ENCODE measurements around the gene VPS33B.

The VPS33B gene

DNA sequence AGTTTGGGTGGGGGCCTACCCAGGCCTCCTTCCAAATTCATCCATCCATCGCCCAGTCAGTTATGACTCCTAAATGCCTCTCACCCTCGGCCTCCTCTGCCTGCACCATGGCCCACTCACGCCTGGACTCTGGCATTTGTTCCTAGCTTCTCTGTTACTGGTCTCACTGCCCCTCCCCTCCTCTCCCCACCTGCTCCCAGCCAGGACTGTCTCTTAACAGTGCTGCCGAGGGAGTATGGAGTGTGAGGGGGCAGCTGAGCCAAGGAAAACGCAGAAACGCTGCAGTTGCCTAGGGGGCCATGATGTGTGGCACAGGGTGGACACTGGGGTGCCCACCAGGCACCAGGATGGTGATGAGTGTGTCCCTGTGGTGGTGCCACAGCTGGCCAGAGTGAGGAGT lies 64.6 kb downstream of the VPS33B start:
- Histone ChIP-seq H3K4me2 (ENCODE audit: low read depth, low read length, poor library complexity, severe bottlenecking) (peak overlapping the region; percentile 99), H3K27me3 (ENCODE audit: insufficient read depth, low read length, poor library complexity, severe bottlenecking) (no peaks in the 10 kb centered on the region), H3K9me3 (ENCODE audit: insufficient read depth, low read depth, low read length) (no peaks in the 10 kb centered on the region), H3K36me3 (ENCODE audit: insufficient read depth, low read length) (peaks cover 36% of the 10 kb centered on the region; the same call in 1 of the 2 replicates), H4K20me1 (ENCODE audit: insufficient read depth, low read length, poor library complexity, severe bottlenecking) (peaks cover 8% of the 10 kb centered on the region), H3K79me2 (ENCODE audit: insufficient read depth, low read length) (peaks cover 39% of the 10 kb centered on the region), H3K9ac (ENCODE audit: low read depth, low read length, poor library complexity, severe bottlenecking) (no peak overlapping the region), H3K4me1 (ENCODE audit: insufficient read depth, low read length, poor library complexity, severe bottlenecking) (peaks cover 14% of the 10 kb centered on the region), H3F3A (ENCODE audit: low read depth) (no peaks in the 10 kb centered on the region), H3K9me2 (replicated peaks; ENCODE audit: low read depth, low read length) (no peaks in the 10 kb centered on the region), H3K4me3 (ENCODE audit: low read length, poor library complexity, severe bottlenecking) (no peak overlapping the region), H2AFZ (ENCODE audit: low read length) (no peak overlapping the region)
- TF ChIP-seq, protein P1, sequence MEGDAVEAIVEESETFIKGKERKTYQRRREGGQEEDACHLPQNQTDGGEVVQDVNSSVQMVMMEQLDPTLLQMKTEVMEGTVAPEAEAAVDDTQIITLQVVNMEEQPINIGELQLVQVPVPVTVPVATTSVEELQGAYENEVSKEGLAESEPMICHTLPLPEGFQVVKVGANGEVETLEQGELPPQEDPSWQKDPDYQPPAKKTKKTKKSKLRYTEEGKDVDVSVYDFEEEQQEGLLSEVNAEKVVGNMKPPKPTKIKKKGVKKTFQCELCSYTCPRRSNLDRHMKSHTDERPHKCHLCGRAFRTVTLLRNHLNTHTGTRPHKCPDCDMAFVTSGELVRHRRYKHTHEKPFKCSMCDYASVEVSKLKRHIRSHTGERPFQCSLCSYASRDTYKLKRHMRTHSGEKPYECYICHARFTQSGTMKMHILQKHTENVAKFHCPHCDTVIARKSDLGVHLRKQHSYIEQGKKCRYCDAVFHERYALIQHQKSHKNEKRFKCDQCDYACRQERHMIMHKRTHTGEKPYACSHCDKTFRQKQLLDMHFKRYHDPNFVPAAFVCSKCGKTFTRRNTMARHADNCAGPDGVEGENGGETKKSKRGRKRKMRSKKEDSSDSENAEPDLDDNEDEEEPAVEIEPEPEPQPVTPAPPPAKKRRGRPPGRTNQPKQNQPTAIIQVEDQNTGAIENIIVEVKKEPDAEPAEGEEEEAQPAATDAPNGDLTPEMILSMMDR (conservative IDR thresholded peaks at IDR 0.05; ENCODE audit: low read length), result no peak
- no peak for TF ChIP-seq EZH2phosphoT487 (IDR thresholded peaks at IDR 0.05; ENCODE audit: borderline replicate concordance)

DNA sequence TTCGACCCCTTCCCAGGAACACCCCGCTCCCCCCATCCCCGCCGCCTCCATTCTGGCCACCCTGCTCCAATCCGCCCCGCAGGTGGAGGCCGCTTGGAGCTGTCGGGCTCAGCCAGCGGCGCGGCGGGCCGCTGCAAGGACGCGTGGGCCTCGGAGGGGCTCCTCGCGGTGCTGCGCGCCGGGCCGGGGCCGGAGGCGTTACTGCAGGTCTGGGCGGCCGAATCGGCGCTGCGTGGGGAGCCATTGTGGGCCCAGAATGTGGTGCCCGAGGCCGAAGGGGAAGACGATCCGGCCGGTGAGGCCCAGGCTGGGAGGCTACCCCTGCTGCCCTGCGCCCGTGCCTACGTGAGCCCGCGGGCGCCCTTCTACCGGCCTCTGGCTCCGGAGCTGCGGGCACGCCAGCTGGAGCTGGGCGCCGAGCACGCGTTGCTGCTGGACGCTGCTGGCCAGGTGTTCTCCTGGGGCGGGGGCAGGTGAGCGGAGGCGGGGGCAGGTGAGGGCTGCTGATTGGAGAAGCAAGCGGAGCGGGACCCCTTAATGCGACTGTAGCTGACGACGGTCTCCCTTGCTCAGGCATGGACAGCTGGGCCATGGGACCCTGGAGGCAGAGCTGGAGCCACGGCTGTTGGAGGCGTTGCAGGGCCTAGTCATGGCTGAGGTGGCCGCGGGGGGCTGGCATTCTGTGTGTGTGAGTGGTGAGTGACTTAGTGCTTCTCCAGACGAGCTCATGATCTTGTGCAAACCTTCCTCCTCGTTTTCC lies 65.2 kb downstream of the VPS33B start:
- Histone ChIP-seq H3K79me2 (ENCODE audit: insufficient read depth, low read length) (peaks cover 39% of the 10 kb centered on the region), H3K9me2 (replicated peaks; ENCODE audit: low read depth, low read length) (no peaks in the 10 kb centered on the region), H3K4me2 (ENCODE audit: low read depth, low read length, poor library complexity, severe bottlenecking) (peak overlapping the region; percentile 99), H3K9me3 (ENCODE audit: insufficient read depth, low read depth, low read length) (no peaks in the 10 kb centered on the region), H3K9ac (ENCODE audit: low read depth, low read length, poor library complexity, severe bottlenecking) (no peak overlapping the region), H3K4me1 (ENCODE audit: insufficient read depth, low read length, poor library complexity, severe bottlenecking) (peaks cover 14% of the 10 kb centered on the region), H3F3A (ENCODE audit: low read depth) (no peaks in the 10 kb centered on the region), H3K27me3 (ENCODE audit: insufficient read depth, low read length, poor library complexity, severe bottlenecking) (no peaks in the 10 kb centered on the region), H3K4me3 (ENCODE audit: low read length, poor library complexity, severe bottlenecking) (peak overlapping the region; percentile 95), H2AFZ (ENCODE audit: low read length) (no peak overlapping the region), H3K36me3 (ENCODE audit: insufficient read depth, low read length) (peaks cover 40% of the 10 kb centered on the region; the same call in 1 of the 2 replicates), H4K20me1 (ENCODE audit: insufficient read depth, low read length, poor library complexity, severe bottlenecking) (peaks cover 8% of the 10 kb centered on the region)
- TF ChIP-seq, protein P1 (conservative IDR thresholded peaks at IDR 0.05; ENCODE audit: low read length), result no peak
- TF ChIP-seq EZH2phosphoT487 (IDR thresholded peaks at IDR 0.05; ENCODE audit: borderline replicate concordance), result no peak

DNA sequence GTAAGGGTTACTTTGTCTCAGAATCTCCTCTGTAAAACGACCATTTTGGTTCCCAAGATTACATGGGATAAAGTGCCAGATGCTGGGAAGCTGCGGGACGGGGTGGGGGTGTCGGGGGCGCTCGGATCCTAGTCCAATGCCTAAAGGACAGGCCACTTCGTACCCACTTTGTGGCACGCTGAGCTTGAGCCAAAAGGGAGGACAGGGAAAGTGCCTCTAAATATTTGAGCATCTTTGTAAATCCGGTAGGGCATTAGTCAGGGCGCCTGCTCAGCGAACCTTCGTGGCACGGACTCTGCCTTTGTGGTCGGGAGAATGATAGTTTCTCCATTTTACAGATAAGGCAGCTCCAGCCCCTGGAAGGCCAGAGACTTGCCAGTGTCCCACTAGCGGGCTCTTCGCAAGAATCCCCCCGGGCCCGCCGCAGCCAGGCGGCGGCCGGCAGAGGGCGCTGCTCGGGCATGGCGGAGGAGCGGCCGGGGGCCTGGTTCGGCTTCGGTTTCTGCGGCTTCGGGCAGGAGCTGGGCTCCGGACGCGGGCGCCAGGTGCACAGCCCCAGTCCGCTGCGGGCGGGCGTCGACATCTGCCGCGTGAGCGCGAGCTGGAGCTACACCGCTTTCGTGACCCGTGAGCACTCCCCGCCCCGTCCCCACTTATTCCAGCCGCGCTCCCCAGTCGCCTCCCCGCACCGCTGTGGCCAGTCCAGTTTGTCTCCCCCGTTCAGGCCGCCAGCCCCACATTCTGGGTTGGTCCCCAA lies 65.9 kb downstream of the VPS33B start:
- H3K9ac ChIP-seq (ENCODE audit: low read depth, low read length, poor library complexity, severe bottlenecking), result peak overlapping the region; percentile 99
- H3K4me1 ChIP-seq (ENCODE audit: insufficient read depth, low read length, poor library complexity, severe bottlenecking), result peaks cover 14% of the 10 kb centered on the region
- H3K9me3 ChIP-seq (ENCODE audit: insufficient read depth, low read depth, low read length), result no peaks in the 10 kb centered on the region
- H2AFZ ChIP-seq (ENCODE audit: low read length), result no peak overlapping the region
- H3K4me3 ChIP-seq (ENCODE audit: low read length, poor library complexity, severe bottlenecking), result peak overlapping the region; percentile 95
- no peak for TF ChIP-seq EZH2phosphoT487 (IDR thresholded peaks at IDR 0.05; ENCODE audit: borderline replicate concordance)
- TF ChIP-seq, protein P1 (conservative IDR thresholded peaks at IDR 0.05; ENCODE audit: low read length), result 0 out of 2 replicates have a peak, but pooled peaks have one; percentile 11
- peaks cover 40% of the 10 kb centered on the region; the same call in 1 of the 2 replicates for H3K36me3 ChIP-seq (ENCODE audit: insufficient read depth, low read length)
- H4K20me1 ChIP-seq (ENCODE audit: insufficient read depth, low read length, poor library complexity, severe bottlenecking), result peaks cover 8% of the 10 kb centered on the region
- peaks cover 39% of the 10 kb centered on the region for H3K79me2 ChIP-seq (ENCODE audit: insufficient read depth, low read length)
- H3F3A ChIP-seq (ENCODE audit: low read depth), result no peaks in the 10 kb centered on the region
- peak overlapping the region; percentile 99 for H3K4me2 ChIP-seq (ENCODE audit: low read depth, low read length, poor library complexity, severe bottlenecking)
- no peaks in the 10 kb centered on the region for H3K27me3 ChIP-seq (ENCODE audit: insufficient read depth, low read length, poor library complexity, severe bottlenecking)
- H3K9me2 ChIP-seq (replicated peaks; ENCODE audit: low read depth, low read length), result no peaks in the 10 kb centered on the region

All from Loucy (cell line).